MM.1S (cell line): ENCODE measurements around the gene EP400.

ENCODE experiments used
- DNase-seq: peaks from one replicate; pipeline ENCODE4 v3.0.0-alpha.2; 2015
- H2AFZ ChIP-seq: fragments of 300-600 bp; sonication (generic); 2 replicates; pipeline ENCODE4 v1.6.0; 2016; ENCODE audit warnings: antibody characterized with exemption, low read length
- H3F3A ChIP-seq: fragments of 300-600 bp; sonication (generic); 2 replicates; pipeline ENCODE4 v1.6.1; 2016; ENCODE audit warnings: mild to moderate bottlenecking, antibody characterized with exemption, low read length, moderate library complexity, mixed read lengths; ENCODE audit not compliant: insufficient read depth
- H3K27ac ChIP-seq: fragments of 300-600 bp; sonication (generic); 2 replicates; pipeline ENCODE4 v1.5.1; 2016; ENCODE audit warnings: mild to moderate bottlenecking, low read length
- H3K27me3 ChIP-seq: fragments of 300-600 bp; sonication (generic); replicated peaks from 2 replicates; pipeline ENCODE4 v1.6.0; 2016; ENCODE audit warnings: low read length; ENCODE audit not compliant: insufficient read depth
- H3K36me3 ChIP-seq: fragments of 300-600 bp; sonication (generic); replicated peaks from 2 replicates; pipeline ENCODE4 v1.6.1; 2016; ENCODE audit warnings: mild to moderate bottlenecking, low read length, mixed read lengths; ENCODE audit not compliant: insufficient read depth
- H3K4me1 ChIP-seq: fragments of 300-600 bp; sonication (generic); 2 replicates; pipeline ENCODE4 v1.6.1; 2016; ENCODE audit warnings: low read length, mixed read lengths
- H3K4me2 ChIP-seq: fragments of 300-600 bp; sonication (generic); 2 replicates; pipeline ENCODE4 v1.6.0; 2016; ENCODE audit warnings: low read depth, low read length
- H3K4me3 ChIP-seq: fragments of 300-600 bp; sonication (generic); 2 replicates; pipeline ENCODE4 v1.5.1; 2016; ENCODE audit warnings: low read length, mixed read lengths
- H3K79me2 ChIP-seq: fragments of 300-600 bp; sonication (generic); 2 replicates; pipeline ENCODE4 v1.6.1; 2016; ENCODE audit warnings: mixed run types, low read length, mixed read lengths
- H3K9ac ChIP-seq: fragments of 300-600 bp; sonication (generic); 2 replicates; pipeline ENCODE4 v1.6.1; 2016; ENCODE audit warnings: low read length, mixed read lengths
- H3K9me2 ChIP-seq: fragments of 300-600 bp; sonication (generic); replicated peaks from 2 replicates; pipeline ENCODE4 v1.6.1; 2016; ENCODE audit warnings: mild to moderate bottlenecking, low read length, mixed read lengths; ENCODE audit not compliant: insufficient read depth
- H3K9me3 ChIP-seq: fragments of 300-600 bp; sonication (generic); replicated peaks from 2 replicates; pipeline ENCODE4 v1.6.1; 2016; ENCODE audit warnings: mild to moderate bottlenecking, low read length, mixed read lengths; ENCODE audit not compliant: insufficient read depth
- H4K20me1 ChIP-seq: fragments of 300-600 bp; sonication (generic); 2 replicates; pipeline ENCODE4 v1.6.1; 2016; ENCODE audit warnings: mild to moderate bottlenecking, low read length, moderate library complexity, mixed read lengths; ENCODE audit not compliant: insufficient read depth
- CTCF ChIP-seq: fragments of 300-600 bp; sonication (generic); IDR thresholded peaks from 2 replicates; pipeline ENCODE4 v1.5.1; 2016; ENCODE audit warnings: antibody characterized with exemption, low read length, mixed read lengths
- EZH2 ChIP-seq: fragments of 300-600 bp; sonication (generic); optimal IDR thresholded peaks from 2 replicates; pipeline ENCODE3; 2017; ENCODE audit warnings: low read depth, mild to moderate bottlenecking, antibody characterized with exemption, low read length, mixed read lengths
- EZH2phosphoT487 ChIP-seq: fragments of 300-600 bp; sonication (generic); IDR thresholded peaks from 2 replicates; pipeline ENCODE4 v1.6.1; 2018; ENCODE audit warnings: antibody characterized with exemption, low read length

Gene EP400

GRCh38 chr12:132033627-132034026, 83.9 kb downstream of the EP400 start:
- Histone ChIP-seq H3K9ac (no peak overlapping the region), H3K4me2 (no peak overlapping the region), H3K4me3 (no peak overlapping the region), H3K27ac (no peak overlapping the region), H2AFZ (no peak overlapping the region), H3K4me1 (no peaks in the 10 kb centered on the region), H3K27me3 (no peaks in the 10 kb centered on the region), H3K9me2 (no peaks in the 10 kb centered on the region), H4K20me1 (no peaks in the 10 kb centered on the region), H3K79me2 (no peaks in the 10 kb centered on the region), H3K36me3 (no peaks in the 10 kb centered on the region), H3K9me3 (no peaks in the 10 kb centered on the region), H3F3A (no peaks in the 10 kb centered on the region)
- no peak for TF ChIP-seq EZH2
- TF ChIP-seq EZH2phosphoT487 = no peak
- TF ChIP-seq CTCF = no peak
- no peak for DNase-seq

GRCh38 chr12:132036063-132036683, 86.4 kb downstream of the EP400 start:
- no peak overlapping the region for H3K27ac ChIP-seq
- DNase-seq = no peak
- no peaks in the 10 kb centered on the region for H3F3A ChIP-seq
- H4K20me1 ChIP-seq = no peaks in the 10 kb centered on the region
- no peak overlapping the region for H3K4me3 ChIP-seq
- no peak overlapping the region for H3K4me2 ChIP-seq
- no peak for TF ChIP-seq CTCF
- no peaks in the 10 kb centered on the region for H3K9me2 ChIP-seq
- H3K4me1 ChIP-seq = no peaks in the 10 kb centered on the region
- no peaks in the 10 kb centered on the region for H3K27me3 ChIP-seq
- no peaks in the 10 kb centered on the region for H3K9me3 ChIP-seq
- no peak overlapping the region for H2AFZ ChIP-seq
- H3K79me2 ChIP-seq = no peaks in the 10 kb centered on the region
- H3K9ac ChIP-seq = no peak overlapping the region
- no peaks in the 10 kb centered on the region for H3K36me3 ChIP-seq

GRCh38 chr12:132040906-132041606, 91.3 kb downstream of the EP400 start:
- DNase-seq = no peak
- Histone ChIP-seq H3K4me1 (no peaks in the 10 kb centered on the region), H3F3A (no peaks in the 10 kb centered on the region), H3K9ac (no peak overlapping the region), H3K36me3 (no peaks in the 10 kb centered on the region), H3K4me2 (no peak overlapping the region), H3K27me3 (no peaks in the 10 kb centered on the region), H3K27ac (no peak overlapping the region), H3K4me3 (no peak overlapping the region), H3K9me3 (no peaks in the 10 kb centered on the region), H3K9me2 (no peaks in the 10 kb centered on the region), H2AFZ (no peak overlapping the region), H4K20me1 (no peaks in the 10 kb centered on the region), H3K79me2 (no peaks in the 10 kb centered on the region)
- no peak for TF ChIP-seq EZH2phosphoT487
- TF ChIP-seq CTCF = no peak
